ENCODE measurements around the gene GLO1. TPM values are rescaled to one million over a fixed set of nuclear protein-coding genes. Genes with fewer than 3 reads are reported as not detected.

Gene GLO1
- total RNA-seq, 1 experiment from 2014 or later, result 147 TPM

DNA sequence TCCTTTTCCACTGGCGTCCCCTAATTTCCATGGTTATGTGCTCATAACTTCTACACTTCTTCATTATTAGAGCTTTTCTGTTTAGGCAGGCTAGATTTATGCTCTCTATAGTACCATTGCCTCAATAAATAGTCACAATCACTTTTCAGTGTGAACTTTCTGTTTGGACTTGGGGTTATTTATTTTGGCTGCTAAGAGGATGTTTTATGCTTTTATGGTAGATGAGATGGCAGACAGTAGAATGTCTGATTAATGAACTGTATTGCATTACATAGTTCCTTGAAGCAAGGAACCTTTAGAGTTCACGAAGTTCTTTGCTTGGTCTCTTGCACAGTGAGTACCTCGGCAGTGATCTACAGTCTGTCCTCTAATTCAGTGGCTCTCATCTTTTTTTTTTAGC is 19.1 kb upstream of the GLO1 start:
- H3K4me1 Mint-ChIP-seq (ENCODE audit: low read depth, unreplicated experiment), result peaks cover 12% of the 10 kb centered on the region
- H3K9me3 Mint-ChIP-seq (ENCODE audit: low read depth, unreplicated experiment), result no peaks in the 10 kb centered on the region
- no peaks in the 10 kb centered on the region for H3K27me3 Mint-ChIP-seq (ENCODE audit: unreplicated experiment)
- no peak overlapping the region for H3K27ac Mint-ChIP-seq (ENCODE audit: unreplicated experiment)
- H3K4me3 Mint-ChIP-seq (ENCODE audit: low read depth, unreplicated experiment), result no peak overlapping the region
- CTCF ChIA-PET, result no interaction called here
- H3K36me3 Mint-ChIP-seq (ENCODE audit: insufficient read depth, unreplicated experiment), result no peaks in the 10 kb centered on the region
- no TSS peak for BruUV-seq (replicated peaks)
- TF ChIP-seq CTCF (IDR thresholded peaks at IDR 0.05; ENCODE audit: unreplicated experiment), result no peak
- intact Hi-C loops (cut with micrococcal nuclease; ENCODE audit: unreplicated experiment), result no loop called here
- DNase-seq, result no peak

DNA sequence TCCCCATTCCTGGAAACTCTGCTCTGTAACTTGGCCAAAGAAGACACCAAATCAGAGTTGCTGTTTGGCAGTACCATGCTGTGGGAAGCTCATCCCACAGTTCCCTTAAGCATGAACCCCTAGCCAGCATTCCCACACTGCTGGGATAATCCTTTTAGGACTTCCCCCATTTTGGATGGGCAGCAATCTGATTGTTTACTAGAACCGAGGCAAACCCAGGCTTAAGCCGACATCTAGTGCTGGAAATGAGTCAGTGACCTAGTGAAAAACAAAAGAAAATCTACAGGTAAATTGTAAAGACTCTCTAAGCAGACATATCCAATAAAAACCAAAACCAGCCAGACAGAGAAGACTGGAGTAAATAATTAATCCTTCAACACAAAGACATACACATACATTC is 17.4 kb upstream of the GLO1 start:
- Mint-ChIP-seq H3K4me1 (ENCODE audit: low read depth, unreplicated experiment) (peaks cover 12% of the 10 kb centered on the region), H3K36me3 (ENCODE audit: insufficient read depth, unreplicated experiment) (no peaks in the 10 kb centered on the region), H3K27ac (ENCODE audit: unreplicated experiment) (no peak overlapping the region), H3K27me3 (ENCODE audit: unreplicated experiment) (peaks cover 14% of the 10 kb centered on the region), H3K4me3 (ENCODE audit: low read depth, unreplicated experiment) (no peak overlapping the region), H3K9me3 (ENCODE audit: low read depth, unreplicated experiment) (no peaks in the 10 kb centered on the region)
- no TSS peak for BruUV-seq (replicated peaks)
- peak; percentile 25 for DNase-seq
- TF ChIP-seq CTCF (IDR thresholded peaks at IDR 0.05; ENCODE audit: unreplicated experiment), result no peak
- intact Hi-C loops (cut with micrococcal nuclease; ENCODE audit: unreplicated experiment), result no loop called here
- CTCF ChIA-PET, result no interaction called here

GRCh38 chr6:38719358-38719757 is 16.4 kb upstream of the GLO1 start:
- no peak for TF ChIP-seq CTCF (IDR thresholded peaks at IDR 0.05; ENCODE audit: unreplicated experiment)
- Mint-ChIP-seq H3K27ac (ENCODE audit: unreplicated experiment) (no peak overlapping the region), H3K4me3 (ENCODE audit: low read depth, unreplicated experiment) (no peak overlapping the region), H3K9me3 (ENCODE audit: low read depth, unreplicated experiment) (no peaks in the 10 kb centered on the region), H3K4me1 (ENCODE audit: low read depth, unreplicated experiment) (peaks cover 12% of the 10 kb centered on the region), H3K27me3 (ENCODE audit: unreplicated experiment) (peaks cover 19% of the 10 kb centered on the region), H3K36me3 (ENCODE audit: insufficient read depth, unreplicated experiment) (no peaks in the 10 kb centered on the region)
- intact Hi-C loops (cut with micrococcal nuclease; ENCODE audit: unreplicated experiment), result no loop called here
- no peak for DNase-seq
- no TSS peak for BruUV-seq (replicated peaks)
- CTCF ChIA-PET, result no interaction called here

DNA sequence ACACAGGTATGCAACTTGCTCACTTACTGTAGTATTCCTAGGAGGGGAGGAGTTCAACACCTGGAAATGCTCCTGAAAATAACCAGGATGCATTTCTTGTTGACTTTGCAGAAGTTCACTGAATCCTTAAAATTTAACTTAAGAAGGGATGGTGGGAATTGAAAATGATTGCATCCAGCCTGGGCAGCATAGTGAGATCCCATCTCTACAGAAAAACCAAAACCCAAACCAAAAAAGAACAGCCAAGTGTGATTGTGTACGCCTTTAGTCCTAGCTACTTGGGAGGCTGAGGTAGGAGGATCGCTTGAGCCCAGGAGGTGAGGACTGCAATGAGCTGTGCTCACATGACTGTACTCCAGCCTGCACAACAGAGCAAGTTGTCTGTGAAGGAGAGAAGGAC is 13.9 kb upstream of the GLO1 start:
- intact Hi-C loops (cut with micrococcal nuclease; ENCODE audit: unreplicated experiment), result no loop called here
- H3K4me1 Mint-ChIP-seq (ENCODE audit: low read depth, unreplicated experiment), result peaks cover 12% of the 10 kb centered on the region
- no peaks in the 10 kb centered on the region for H3K36me3 Mint-ChIP-seq (ENCODE audit: insufficient read depth, unreplicated experiment)
- no TSS peak for BruUV-seq (replicated peaks)
- CTCF ChIA-PET, result no interaction called here
- TF ChIP-seq CTCF (IDR thresholded peaks at IDR 0.05; ENCODE audit: unreplicated experiment), result no peak
- no peak overlapping the region for H3K27ac Mint-ChIP-seq (ENCODE audit: unreplicated experiment)
- no peaks in the 10 kb centered on the region for H3K9me3 Mint-ChIP-seq (ENCODE audit: low read depth, unreplicated experiment)
- no peak for DNase-seq
- no peak overlapping the region for H3K4me3 Mint-ChIP-seq (ENCODE audit: low read depth, unreplicated experiment)
- peaks cover 29% of the 10 kb centered on the region for H3K27me3 Mint-ChIP-seq (ENCODE audit: unreplicated experiment)
